Left lung (tissue), 10 donors: ENCODE measurements around the gene ADIPOR2. TPM values are rescaled to one million over a fixed set of nuclear protein-coding genes. Genes with fewer than 3 reads are reported as not detected.

ENCODE experiments used
- ATAC-seq: fragments of 200-7000 bp; cut with Tn5 transposase; one replicate; pipeline ENCODE4 v1.9.1; 2020; ENCODE audit warnings: moderate library complexity
- DNase-seq, 4 donors: peaks; one replicate each; pipeline ENCODE4 v3.0.0-alpha.2; 2013 to 2020
- H3K27ac ChIP-seq, 2 donors: fragments of 200-600 bp; sonication (generic) in 1 of 2; one replicate each; pipeline versions ENCODE4 v1.5.0 to v1.8.0; 2020 to 2021
- H3K27me3 ChIP-seq, 2 donors: fragments of 200-600 bp; sonication (generic) in 1 of 2; one replicate each; pipeline versions ENCODE4 v1.5.0 to v1.8.0; 2020 to 2021
- H3K36me3 ChIP-seq, 2 donors: fragments of 200-600 bp; sonication (generic) in 1 of 2; one replicate each; pipeline versions ENCODE4 v1.5.0 to v1.8.0; 2020 to 2021
- H3K4me1 ChIP-seq, 2 donors: fragments of 200-600 bp; one replicate each; pipeline ENCODE4 v1.8.0; 2021
- H3K4me3 ChIP-seq, 2 donors: fragments of 200-600 bp; sonication (generic) in 1 of 2; one replicate each; pipeline versions ENCODE4 v1.5.0 to v1.8.0; 2020 to 2021; ENCODE audit warnings: mild to moderate bottlenecking in 1 of 2
- H3K9me3 ChIP-seq, 2 donors: fragments of 200-600 bp; sonication (generic) in 1 of 2; one replicate each; pipeline versions ENCODE4 v1.5.0 to v1.8.0; 2020 to 2021
- intact Hi-C, 2 donors: fragments of 100-400 bp; cut with DNase I; formaldehyde crosslinking; loops; one replicate each; pipeline versions ENCODE4 v1.11.2 to v1.14.2; 2022
- polyA plus RNA-seq, 6 donors: library from polyadenylated mRNA; unstranded; fragments of 120-200 nt; gene quantifications; one replicate each; pipeline ENCODE4 v1.2.1, GENCODE V29; 2013; ENCODE audit not compliant: insufficient read length in 6 of 6
- total RNA-seq, 2 donors: library from RNA; stranded (reverse); fragmentation: NEBNext Ultra II Directional; extraction: Animal tissue kit (Norgen Biotek cat#: 25700); gene quantifications; one replicate each; pipeline ENCODE4 v1.2.1, GENCODE V29; 2021
- TF ChIP-seq, protein P1 (sequence below), 2 donors: fragments of 200-600 bp; sonication (generic) in 1 of 2; IDR thresholded peaks; one replicate each; pipeline versions ENCODE4 v1.5.0 to v1.8.0; 2021; ENCODE audit warnings: antibody characterized with exemption in 2 of 2
- donor health status: DM: no; HTN: yes; CAD: no.
- donor health status: DM: no; HTN: no; CAD: no.

ADIPOR2 gene
- total and polyA plus RNA-seq, 8 donors: 37.0 to 66.8 (median 41.7) TPM

DNA sequence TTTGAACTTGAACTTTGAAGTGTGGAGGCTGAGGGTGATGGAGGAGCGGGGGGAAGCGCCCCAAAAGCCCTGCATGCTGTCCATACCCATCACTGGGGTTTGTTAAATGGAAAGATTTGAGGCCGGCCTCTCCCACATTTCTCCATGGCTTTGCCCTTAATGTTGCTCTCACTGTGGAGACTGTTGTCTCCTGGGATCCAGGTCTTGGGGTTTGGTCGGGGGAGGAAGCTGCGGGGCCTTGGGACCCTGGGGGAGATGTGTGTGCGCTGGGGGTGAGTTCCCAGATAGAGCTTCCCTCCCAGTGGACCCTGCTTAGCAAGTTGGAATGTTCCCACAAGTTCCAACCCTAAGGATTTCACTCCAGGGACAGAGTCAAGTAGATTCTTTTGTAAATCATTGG, 101.5 kb downstream of the ADIPOR2 start:
- TF ChIP-seq, protein P1, sequence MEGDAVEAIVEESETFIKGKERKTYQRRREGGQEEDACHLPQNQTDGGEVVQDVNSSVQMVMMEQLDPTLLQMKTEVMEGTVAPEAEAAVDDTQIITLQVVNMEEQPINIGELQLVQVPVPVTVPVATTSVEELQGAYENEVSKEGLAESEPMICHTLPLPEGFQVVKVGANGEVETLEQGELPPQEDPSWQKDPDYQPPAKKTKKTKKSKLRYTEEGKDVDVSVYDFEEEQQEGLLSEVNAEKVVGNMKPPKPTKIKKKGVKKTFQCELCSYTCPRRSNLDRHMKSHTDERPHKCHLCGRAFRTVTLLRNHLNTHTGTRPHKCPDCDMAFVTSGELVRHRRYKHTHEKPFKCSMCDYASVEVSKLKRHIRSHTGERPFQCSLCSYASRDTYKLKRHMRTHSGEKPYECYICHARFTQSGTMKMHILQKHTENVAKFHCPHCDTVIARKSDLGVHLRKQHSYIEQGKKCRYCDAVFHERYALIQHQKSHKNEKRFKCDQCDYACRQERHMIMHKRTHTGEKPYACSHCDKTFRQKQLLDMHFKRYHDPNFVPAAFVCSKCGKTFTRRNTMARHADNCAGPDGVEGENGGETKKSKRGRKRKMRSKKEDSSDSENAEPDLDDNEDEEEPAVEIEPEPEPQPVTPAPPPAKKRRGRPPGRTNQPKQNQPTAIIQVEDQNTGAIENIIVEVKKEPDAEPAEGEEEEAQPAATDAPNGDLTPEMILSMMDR (IDR thresholded peaks at IDR 0.05): no peak
- intact Hi-C loops: loop anchor here (10.0 kb wide), 3 partner anchors 138 to 242 kb away; no protein-coding TSS in a partner anchor

DNA sequence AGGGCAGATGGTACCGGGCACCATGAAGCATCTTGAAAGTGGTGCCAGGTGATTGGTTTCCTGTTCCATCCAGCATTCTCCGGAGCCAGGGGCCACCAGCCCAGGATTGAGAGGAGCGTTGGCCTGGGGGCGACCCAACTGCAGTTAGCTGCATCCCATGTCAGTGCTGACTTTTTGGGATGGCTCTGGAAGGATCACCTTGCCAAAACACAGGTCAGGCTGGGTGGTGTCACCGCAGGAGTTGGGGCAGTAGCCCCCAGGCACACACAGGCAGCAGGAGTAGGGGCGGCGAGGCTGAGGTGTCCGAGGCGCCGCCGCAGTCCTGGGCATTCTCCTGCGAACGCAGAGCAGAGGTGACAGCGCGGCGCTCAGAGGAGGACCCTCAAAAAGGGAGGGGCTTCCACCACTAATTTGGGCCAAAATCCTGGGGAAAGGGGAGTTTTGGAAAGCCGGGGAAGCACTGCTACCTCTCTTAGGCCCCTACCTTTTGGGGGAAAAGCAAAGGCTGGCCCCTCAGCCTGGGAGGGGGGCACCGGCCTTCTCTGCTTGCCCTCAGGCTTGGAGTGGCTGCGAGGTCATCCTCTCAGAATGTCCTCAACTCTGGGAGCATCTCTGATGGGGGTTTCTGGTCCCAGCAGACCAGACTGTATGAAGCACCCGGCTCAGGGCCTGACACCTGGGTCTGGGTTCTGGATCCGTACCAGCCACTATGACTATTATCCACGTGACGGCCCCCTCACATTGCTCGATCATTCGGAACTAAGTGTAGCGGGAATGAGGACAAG, 102.7 kb downstream of the ADIPOR2 start:
- H3K4me1 ChIP-seq: peaks cover 0 to 34% of the 10 kb centered on the region in 2 donors
- TF ChIP-seq, protein P1 (IDR thresholded peaks at IDR 0.05): no peak
- no peak overlapping the region for H3K4me3 ChIP-seq
- intact Hi-C loops: loop anchor here (10.0 kb wide), 3 partner anchors 139 to 241 kb away; no protein-coding TSS in a partner anchor
- H3K36me3 ChIP-seq: no peaks in the 10 kb centered on the region
- no peak for ATAC-seq
- no peaks in the 10 kb centered on the region for H3K9me3 ChIP-seq
- DNase-seq: peak in 1 of 4 donors; percentile 51
- no peaks in the 10 kb centered on the region for H3K27me3 ChIP-seq
- H3K27ac ChIP-seq: peak overlapping the region in 1 of 2 donors; percentile 3

More for the DNA sequence above, 101.5 kb downstream of the ADIPOR2 start:
- Histone ChIP-seq H3K27ac (no peak overlapping the region), H3K4me1 (peaks cover 0 to 29% of the 10 kb centered on the region in 2 donors), H3K27me3 (no peaks in the 10 kb centered on the region), H3K36me3 (peaks cover 0 to 10% of the 10 kb centered on the region in 2 donors), H3K9me3 (no peaks in the 10 kb centered on the region), H3K4me3 (no peak overlapping the region)
- ATAC-seq (no peak), DNase-seq (no peak)

DNA sequence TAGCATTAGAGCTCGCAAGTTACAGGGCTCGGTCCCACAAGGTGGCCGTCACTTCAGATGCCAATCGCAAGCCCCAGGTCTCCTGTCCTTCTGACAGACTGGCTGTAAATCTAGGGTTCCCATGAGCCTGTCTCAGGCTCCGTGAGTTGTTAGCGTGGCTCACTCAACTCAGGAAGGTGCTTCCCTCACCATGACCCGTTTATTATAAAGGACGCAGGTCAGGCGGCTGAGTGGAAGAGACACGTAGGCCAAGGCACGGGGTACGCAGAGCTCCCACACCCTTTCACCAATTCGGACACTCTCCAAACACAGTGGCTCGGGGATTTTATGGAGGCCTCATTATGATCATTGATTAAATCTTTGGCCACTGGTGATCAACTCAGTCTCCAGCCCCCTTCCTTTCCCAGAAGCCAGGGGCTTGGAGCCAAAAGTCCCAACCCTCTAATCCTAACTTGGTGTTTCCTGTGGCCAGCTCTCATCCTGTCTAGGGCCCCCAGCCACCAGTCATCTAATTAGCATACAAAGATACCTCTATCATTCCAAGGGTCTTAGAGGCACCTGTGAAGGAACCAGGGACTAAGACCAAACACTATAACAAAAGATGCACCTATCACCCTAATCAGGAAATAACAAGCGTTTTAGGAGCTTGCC, 103.7 kb downstream of the ADIPOR2 start:
- DNase-seq: peak in 1 of 4 donors; percentile 16
- Histone ChIP-seq H3K27ac (no peak overlapping the region), H3K27me3 (no peaks in the 10 kb centered on the region), H3K4me3 (no peak overlapping the region), H3K4me1 (peaks cover 0 to 34% of the 10 kb centered on the region in 2 donors), H3K9me3 (no peaks in the 10 kb centered on the region), H3K36me3 (no peaks in the 10 kb centered on the region)
- no peak for ATAC-seq
- intact Hi-C loops: loop anchor here (5.0 to 10.0 kb wide), 4 partner anchors 140 to 240 kb away; no protein-coding TSS in a partner anchor
- TF ChIP-seq, protein P1 (IDR thresholded peaks at IDR 0.05): no peak

DNA sequence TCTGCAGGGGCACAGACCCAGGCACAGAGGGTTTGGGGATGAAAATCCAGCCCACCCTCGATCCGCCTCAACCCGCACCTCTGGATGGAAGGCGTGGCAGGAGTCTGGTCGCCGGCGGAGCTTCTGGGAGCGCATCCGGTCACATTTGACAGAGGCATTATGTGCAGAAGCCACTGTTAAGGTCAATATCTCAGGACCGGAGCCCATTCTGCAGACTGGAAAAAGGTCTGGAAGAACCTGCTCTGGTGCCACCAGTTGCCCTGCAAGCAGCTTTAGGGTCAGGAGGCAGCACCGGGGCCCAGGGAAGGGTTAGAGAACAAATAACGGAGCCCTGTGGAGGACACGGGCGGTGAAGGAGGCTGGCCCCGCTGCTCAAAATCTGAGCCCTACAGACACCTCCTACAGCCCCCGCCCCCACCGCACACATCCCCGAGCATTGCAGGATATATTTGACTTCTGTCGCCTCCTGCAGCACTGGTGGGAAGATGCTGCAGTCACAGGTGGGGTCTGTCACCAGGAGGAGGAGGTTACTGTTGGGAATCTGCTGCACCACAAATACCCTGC, 104.4 kb downstream of the ADIPOR2 start:
- intact Hi-C loops: loop anchor here (5.0 to 10.0 kb wide), 4 partner anchors 139 to 239 kb away; no protein-coding TSS in a partner anchor
- no peaks in the 10 kb centered on the region for H3K9me3 ChIP-seq
- ATAC-seq (no peak), DNase-seq (peak in 1 of 4 donors; percentile 78)
- no peaks in the 10 kb centered on the region for H3K27me3 ChIP-seq
- H3K27ac ChIP-seq: peak overlapping the region; percentile 6 to 97
- no peak overlapping the region for H3K4me3 ChIP-seq
- no peaks in the 10 kb centered on the region for H3K36me3 ChIP-seq
- TF ChIP-seq, protein P1 (IDR thresholded peaks at IDR 0.05): no peak
- peaks cover 0 to 34% of the 10 kb centered on the region in 2 donors for H3K4me1 ChIP-seq
